HTR-8/SVneo (cell line): ENCODE results near the gene COL6A1.

Source experiments
- DNase-seq: peaks from one replicate; pipeline ENCODE4 v3.0.0; 2011; ENCODE audit warnings: low spot score, mixed read lengths; ENCODE audit not compliant: insufficient read length
- FAIRE-seq: peaks from 2 replicates; lab custom pipeline; 2011; peaks lifted over from hg19 to GRCh38; lab: Jason Lieb, UNC

COL6A1 gene

DNA sequence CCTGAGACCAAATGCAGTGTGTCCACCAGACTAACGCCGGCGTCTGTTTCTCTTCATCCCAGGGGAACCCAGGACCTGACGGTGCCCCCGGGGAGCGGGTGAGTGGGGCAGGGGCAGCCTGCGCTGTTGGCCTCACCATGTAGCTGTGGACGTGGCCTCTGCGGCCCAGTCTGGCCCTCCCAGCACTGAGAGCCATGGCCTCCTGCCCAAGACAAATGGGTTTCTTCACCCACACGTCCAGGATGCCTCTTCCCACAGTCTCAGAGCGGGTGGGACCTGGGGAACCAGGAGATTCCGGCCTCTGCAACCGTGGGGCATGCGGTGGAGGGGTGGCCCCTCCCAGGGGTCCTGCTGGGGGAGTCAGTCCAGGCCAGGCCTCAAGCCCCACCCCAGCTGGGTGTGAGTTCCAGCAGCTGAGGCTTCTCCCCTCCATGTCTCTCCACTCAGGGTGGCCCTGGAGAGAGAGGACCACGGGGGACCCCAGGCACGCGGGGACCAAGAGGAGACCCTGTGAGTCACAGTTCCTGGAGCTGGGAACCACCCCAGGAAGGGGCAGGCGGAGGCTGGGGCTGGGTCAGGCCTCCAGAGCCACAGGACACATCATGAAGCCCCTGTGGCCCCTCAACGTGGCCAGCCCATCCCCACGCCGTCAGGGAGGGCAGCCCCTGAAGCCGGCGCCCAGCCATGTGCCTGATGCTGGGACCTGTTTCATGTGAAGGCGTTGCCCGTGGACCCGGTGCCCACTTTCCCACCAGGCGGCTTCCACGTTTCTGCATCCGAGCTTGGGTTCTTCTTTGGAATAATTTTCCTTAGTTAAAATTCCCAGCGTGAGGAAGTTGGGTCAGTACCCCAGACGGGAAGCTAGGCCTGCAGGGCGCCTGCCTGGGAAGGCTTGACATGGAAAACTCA, 11.0 kb downstream of the COL6A1 start:
- DNase-seq = no peak
- no peak for FAIRE-seq

DNA sequence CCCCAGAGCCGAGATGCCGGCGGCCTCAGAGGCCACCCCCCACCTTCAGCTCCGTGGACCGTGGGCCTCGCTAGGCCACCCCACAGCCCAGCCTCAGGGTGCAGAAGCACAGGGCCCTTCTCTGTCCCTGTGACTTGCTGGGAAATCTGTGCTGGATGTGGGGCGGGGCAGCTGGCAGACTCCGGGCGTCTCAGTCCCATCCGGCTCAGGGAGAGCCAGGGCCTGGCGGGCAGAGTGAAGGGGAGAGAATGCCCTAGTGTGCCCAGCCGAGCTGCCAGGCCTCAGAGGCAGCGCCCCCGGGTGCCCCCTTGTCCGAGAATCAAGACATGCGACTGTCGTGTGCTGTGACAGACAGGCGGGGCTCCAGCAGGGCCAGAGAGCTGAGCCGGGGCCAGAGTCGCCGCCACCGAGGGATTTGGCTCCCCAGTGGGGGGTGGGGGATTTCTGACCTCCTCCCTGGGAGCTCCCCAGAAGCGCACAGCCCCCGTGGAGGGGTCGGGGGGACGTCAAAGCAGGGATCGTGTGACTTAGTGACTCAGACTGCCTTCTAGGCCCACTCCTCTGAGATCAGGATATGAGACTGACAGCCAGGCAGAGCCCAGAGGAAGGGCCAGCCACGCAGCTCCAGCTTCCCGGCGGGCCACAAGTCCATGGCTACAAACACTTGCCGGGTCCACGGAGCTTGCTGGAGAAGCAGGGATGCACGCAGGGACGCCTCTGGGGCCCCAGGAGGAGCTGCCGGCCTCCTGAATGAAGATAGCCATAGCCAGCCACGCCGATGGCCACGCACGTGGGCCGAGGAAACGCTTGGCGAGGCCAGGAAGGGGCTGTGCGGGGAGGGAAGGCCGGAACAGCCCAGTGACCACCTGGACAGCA, 11.9 kb downstream of the COL6A1 start:
- DNase-seq = no peak
- FAIRE-seq = no peak

DNA sequence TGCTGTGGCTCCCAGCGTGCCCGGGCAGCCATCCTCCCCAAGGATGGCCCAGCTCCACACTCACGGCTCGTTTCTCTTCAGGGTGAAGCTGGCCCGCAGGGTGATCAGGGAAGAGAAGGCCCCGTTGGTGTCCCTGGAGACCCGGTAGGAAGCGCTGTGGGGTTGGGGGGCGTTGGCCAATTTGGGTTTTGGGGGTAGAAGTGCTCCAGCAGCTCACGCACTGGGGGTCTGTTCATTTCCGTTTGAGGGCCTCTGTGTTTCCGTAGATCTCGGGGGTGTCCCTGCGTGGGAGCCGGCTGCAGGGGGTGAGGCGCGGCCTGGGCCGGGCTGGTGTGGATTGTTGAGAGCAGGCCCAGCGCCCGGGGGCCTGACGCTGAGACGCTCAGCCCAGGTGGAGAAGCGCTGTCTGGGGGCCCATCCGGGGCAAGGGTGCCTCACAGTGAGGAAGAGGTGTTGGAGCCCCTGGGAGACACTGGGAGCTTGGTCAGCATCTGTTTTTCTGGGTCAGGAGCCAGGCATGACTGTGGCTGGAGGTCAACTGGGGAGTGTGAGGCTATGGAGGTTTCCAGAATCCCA, 12.6 kb downstream of the COL6A1 start:
- DNase-seq (no peak), FAIRE-seq (no peak)

DNA sequence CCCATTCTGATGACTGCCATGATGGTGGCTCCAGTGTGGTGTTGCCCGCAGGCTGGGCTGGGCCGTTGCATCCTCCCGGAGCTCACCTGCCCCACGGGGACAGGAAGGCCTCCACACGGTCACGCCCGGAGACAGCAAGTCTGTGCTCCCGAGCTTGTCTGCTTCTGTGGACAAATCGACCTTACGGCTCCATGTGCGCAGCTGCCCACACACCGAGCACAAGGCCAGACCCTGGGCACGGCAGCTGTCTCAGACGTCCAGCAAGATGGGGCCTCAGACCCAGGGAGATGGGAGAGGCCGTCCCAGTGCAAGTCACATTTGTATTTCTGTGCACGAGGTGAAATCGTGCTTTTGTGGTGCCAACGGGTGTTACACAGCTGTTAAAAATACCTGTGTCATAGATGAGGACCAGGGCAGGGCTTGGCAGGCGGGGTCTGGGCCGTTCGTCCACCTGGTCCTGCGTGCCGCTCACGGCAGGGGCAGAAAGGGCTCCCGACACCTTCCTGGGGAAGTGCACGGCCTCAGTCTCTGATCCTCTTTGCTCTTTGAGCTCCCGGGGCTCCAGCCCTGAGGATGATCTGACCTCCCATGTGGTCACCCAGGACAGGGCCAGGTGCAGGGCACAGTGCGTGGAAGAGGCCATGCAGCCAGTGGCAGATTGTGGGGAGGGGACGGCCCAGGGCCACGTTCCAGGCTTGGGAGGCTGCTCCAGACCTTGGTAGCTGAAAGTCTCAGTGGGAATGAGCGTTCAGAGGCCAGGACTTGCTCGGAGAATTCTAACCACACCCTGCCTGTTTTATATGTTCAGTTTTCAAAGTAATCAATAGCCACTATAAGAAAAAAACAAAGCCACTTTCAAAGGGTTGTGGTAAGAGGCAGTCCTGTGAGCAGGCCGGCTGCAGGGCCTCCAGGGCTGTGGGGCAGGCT, 13.5 kb downstream of the COL6A1 start:
- no peak for FAIRE-seq
- no peak for DNase-seq

DNA sequence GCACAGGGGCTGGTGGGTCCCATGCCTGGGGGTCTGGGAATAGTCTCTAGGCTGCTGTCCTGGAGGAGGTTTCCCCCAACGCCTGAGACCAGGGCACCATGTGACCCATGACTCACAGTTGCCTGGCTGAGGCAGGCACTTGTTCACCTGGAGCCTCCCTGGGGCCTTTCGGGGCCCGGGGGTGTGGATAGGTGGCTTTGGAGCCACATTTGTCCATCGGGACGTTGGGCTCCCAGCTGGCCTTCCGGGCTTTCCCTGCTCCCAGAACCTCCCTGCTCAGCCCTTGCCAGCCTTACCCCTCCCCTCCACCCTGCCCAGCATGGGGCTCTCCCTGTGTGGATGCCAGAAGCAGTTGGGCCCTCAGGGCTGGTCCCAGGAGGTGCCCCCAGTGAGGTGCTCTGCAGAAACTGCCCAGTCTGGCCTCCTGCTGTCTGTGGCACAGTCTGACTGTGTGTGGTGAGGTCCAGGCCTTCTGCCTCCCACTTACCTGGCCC, 14.2 kb downstream of the COL6A1 start:
- DNase-seq = no peak
- no peak for FAIRE-seq

DNA sequence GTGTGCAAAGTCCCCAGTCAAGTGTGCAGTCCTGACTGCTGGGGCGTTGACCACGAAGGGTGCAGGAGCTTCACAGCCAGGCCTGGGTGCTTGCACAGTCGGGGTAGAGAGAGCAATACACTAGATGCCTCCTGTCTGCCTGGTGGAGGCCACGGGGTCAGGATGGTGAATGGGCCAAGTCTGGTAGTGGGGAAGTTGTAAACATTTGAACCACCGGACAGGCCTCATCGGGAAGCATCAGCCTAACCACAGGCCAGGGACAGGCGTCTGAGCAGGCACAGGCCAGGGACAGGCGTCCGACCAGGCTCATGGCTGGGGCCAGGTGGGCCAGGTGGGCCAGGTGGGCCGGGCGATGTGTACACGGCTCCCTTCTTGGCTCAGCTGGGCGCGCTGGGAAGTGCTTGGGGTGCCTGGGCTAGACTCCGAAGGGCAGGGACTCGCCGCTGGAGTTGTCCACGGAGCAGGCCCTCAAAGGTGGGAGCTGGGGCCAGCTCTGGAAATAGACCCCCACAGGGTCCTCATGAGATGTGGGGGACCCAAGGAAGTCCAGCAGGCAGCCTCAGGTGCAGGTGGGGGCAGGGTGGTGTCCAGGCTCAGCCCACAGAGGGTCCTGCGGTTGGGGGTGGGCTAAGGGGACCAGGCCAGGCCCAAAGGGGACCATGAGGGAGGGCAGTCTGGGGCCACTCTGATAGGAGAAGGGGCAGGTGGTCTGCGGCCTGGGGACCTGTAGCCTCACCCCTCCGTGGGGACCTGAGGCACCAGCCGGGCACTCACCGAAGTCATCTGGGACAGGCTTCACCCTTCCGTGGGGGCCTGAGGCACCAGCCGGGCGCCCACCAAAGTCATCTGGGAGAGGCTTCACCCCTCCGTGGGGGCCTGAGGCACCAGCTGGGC, 15.0 kb downstream of the COL6A1 start:
- FAIRE-seq (no peak), DNase-seq (no peak)

DNA sequence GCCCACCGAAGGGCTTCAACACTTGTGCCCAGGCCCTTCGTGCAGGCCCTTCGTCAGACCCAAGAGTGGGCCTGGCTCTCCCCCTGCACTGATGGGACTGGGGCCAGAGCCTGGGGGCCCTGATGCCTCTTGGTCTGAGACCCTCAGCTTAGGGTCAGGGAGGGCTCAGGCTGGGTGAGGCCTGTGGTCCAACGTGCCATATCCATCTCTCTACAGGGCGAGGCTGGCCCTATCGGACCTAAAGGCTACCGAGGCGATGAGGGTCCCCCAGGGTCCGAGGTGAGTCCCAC, 15.6 kb downstream of the COL6A1 start:
- FAIRE-seq = no peak
- no peak for DNase-seq

DNA sequence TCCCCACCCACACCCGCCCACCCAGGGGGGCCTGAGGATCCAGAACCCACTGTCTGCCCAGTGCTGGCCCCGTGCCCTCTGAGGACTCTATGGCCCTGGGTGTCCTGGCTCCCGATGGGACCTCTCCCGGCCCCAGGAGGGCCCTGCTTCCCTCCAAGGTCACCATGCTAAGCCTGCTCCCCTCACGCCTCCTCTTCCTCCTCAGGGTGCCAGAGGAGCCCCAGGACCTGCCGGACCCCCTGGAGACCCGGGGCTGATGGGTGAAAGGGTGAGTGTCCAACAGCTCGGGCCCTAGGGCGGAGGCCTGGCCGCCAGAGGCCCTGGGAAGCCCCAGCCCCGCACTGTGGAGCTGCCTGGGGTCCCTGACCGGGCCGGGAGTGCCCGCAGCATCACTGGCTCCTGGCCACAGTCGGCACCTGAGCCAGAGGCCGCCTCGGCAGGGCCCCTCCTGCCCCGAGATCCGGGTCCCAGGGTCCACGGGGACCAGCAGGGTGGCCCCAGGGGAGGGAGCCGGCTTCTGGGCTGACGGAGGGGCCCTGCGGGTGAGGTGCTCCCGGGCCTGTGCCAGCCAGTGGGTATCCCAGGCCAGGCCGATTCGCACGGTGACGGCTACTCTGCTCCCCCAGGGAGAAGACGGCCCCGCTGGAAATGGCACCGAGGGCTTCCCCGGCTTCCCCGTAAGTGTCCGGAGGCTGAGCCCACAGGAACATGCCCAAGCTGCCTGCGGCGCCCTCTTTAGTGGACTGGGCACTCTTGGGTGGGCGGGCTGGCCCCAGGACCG, 16.1 kb downstream of the COL6A1 start:
- FAIRE-seq (no peak), DNase-seq (no peak)

DNA sequence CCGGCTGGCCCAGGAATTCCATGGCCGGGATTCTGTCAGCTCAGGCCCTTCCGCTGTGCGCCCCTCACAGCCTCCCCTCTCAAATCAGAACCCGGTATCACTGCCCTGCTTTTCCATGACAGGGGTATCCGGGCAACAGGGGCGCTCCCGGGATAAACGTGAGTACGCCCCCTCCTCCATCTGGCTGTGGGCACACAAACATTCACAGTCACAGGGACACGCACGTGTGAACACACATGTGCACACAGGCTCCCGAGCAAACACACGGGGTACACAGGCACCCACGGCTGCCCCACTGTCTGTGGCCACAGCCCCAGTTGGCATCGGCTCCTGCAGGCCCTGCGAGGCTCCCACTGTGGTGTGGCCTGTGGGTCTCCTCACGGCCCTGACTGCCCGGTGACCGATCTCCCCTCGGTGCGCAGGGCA, 16.7 kb downstream of the COL6A1 start:
- no peak for DNase-seq
- FAIRE-seq = no peak

DNA sequence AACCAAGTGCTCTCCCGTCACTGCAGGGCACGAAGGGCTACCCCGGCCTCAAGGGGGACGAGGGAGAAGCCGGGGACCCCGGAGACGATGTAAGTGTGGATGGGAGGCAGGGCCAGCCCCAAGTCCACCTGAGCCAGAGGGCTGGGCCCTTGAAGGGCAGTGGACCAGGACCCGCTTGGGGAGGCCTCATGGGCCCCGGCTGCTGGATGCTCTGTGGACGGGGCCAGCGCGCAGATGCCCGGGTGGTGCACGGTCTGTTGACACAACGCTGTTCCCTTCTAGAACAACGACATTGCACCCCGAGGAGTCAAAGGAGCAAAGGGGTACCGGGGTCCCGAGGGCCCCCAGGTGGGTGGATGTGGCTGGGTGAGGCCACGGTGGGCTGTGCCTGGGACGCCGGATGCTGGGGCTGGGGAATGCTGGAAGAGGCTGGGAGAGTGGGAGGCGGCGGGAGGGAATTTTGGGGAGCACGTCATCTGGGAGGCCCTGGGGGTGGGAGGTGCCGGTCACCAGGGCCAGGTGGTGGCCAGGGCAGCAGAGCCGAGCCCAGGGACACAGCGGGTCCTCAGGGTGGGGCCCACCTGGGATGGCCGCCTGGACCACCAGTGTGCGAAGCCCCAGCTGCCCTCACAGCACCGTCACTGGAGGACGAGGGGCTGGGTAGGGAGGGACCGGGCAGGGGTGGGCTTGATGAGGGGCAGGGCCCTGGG, 17.5 kb downstream of the COL6A1 start:
- DNase-seq (no peak), FAIRE-seq (no peak)

DNA sequence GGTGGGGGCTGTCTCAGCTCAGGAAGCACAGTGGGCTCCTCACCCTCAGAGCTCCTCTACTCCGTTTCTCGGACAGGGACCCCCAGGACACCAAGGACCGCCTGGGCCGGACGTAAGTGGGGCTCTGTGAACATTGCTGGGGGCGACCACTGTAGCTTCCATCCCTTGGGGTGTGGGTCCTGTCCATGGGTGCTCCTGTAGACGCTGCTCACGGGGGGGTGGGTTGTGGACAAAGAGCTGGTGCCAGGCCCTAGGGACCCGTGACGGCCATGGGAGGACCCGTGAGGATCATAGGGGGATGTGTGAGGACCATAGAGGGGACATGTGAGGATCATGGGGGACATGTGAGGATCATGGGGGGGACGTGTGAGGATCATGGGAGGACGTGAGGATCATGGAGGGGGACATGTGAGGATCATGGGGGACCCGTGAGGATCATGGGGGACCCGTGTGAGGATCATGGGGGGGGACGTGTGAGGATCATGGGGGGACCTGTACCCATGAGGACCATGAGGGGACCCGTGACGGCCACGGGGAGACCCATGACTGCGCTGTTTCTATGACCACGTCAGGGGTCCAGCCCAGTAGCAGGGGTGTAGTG, 18.1 kb downstream of the COL6A1 start:
- no peak for FAIRE-seq

DNA sequence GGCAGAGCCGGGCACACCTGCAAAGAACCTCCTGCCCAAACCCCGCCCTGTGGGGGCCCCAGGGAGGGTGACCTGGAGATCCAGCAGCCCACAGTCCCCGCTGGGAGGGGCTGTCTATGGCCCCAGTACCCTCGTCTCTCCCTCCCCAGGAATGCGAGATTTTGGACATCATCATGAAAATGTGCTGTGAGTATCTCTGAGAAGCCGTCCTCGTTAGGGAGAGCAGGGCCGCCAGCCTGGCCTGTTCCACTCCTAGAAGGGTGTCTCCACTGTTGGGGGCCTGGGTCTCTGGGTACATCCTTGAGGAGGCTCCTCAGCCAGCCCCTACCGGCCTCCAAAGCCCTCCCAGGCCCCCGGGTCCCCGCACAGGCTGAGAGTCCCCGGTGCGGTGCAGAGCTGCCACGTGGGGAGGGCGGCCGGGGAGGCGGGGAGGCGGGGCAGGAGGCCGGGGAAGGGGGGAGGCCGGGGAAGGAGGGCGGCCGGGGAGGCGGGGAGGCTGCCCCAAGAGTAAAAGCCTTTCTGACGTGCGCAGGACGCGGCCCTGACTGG, 18.7 kb downstream of the COL6A1 start:
- no peak for DNase-seq

More for the DNA sequence above, 18.1 kb downstream of the COL6A1 start:
- DNase-seq = no peak

DNA sequence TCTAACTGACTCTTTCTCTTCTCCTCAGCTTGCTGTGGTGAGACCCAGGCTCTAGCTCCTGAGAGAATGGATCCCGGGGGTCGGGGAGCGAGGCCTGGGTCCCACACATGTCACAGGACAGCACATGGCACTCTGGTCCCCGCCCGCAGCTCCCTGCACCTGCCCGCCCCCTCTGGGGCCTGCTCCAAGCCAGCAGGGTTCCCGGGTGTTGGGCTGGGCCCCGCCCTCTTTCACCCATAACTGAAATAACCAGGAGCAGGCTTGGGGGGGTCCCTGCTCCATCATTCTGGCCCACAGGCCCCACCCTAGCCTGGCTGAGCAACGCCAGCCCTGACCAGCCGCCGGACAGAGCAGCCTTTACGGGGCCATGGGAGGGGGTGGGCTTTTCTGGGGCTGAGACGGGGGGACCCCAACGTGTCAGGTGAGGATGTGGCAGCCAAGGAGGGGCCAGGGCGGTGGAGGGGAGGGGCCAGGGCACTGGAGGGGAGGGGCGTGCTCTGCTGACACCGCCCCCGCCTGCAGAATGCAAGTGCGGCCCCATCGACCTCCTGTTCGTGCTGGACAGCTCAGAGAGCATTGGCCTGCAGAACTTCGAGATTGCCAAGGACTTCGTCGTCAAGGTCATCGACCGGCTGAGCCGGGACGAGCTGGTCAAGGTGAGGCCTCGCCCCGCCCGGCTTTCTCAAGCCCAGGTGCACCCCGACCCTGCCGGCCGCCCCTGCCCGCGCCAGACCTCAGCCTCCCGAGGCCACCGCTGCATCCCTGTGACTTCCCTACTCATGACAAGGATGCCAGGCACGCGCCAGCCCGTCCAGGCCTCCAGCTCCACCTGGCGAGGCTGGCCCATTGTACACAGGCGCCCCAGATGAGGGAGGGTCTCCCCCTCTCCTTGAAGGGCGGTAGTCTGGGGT, 19.4 kb downstream of the COL6A1 start:
- no peak for DNase-seq
- no peak for FAIRE-seq

More for the DNA sequence above, 18.7 kb downstream of the COL6A1 start:
- no peak for FAIRE-seq

DNA sequence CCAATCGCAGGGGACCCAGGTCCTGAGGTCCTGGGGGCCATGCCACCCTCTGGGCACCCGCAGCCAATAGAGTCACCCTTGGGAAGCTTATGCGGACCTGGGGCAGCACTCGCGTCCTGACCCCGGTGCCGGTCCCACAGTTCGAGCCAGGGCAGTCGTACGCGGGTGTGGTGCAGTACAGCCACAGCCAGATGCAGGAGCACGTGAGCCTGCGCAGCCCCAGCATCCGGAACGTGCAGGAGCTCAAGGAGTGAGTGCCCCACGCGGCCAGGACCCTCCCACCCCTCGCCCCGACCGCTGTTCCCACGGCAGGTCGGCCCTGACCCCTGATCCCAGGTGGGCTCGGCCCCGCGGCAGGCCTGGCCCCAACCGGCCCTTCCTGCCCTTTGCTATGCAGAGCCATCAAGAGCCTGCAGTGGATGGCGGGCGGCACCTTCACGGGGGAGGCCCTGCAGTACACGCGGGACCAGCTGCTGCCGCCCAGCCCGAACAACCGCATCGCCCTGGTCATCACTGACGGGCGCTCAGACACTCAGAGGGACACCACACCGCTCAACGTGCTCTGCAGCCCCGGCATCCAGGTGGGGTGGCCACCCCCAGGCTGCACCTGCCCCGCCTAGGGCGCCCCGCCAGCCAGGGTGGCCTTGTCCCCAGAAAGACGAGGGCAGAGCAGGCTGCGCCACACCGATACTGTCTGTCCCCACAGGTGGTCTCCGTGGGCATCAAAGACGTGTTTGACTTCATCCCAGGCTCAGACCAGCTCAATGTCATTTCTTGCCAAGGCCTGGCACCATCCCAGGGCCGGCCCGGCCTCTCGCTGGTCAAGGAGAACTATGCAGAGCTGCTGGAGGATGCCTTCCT, 20.5 kb downstream of the COL6A1 start:
- no peak for FAIRE-seq
- no peak for DNase-seq
